ENCODE data around the gene CFAP99.

CFAP99 gene

DNA sequence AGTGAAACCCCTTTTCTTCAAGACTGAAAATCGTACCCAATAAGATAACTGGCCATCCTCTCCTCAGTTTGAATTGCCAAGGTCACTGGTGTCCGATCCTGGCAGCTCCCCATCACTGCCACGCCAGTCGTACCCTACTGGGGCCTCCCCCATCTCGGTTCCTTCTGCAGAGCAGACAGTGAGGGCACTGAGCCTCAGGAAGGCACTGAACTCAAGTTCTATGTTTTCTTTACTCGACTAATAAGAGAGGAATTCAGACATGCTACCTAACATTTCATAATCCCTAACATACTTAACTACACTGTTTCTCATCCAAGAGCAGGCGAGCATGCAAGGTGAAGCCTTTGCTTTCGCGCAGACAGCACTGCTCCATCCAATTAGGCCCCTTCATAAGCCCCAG is 23.7 kb upstream of the CFAP99 start:
- no peak for TF ChIP-seq POLR2AphosphoS5 (IDR thresholded peaks at IDR 0.05; ENCODE audit: low read depth, low read length)
- TF ChIP-seq TAF1 (IDR thresholded peaks at IDR 0.05; ENCODE audit: borderline replicate concordance, low read depth, low read length): no peak
- no peak for TF ChIP-seq POLR2A (IDR thresholded peaks at IDR 0.05; ENCODE audit: low read depth, low read length)
- no peak for DNase-seq (ENCODE audit: insufficient read length)
- no peak for FAIRE-seq

- DNase-seq (ENCODE audit: insufficient read length): no peak
- no peak for FAIRE-seq
- no peak for TF ChIP-seq POLR2AphosphoS5 (IDR thresholded peaks at IDR 0.05; ENCODE audit: low read depth, low read length)
- no peak for TF ChIP-seq TAF1 (IDR thresholded peaks at IDR 0.05; ENCODE audit: borderline replicate concordance, low read depth, low read length)
- TF ChIP-seq POLR2A (IDR thresholded peaks at IDR 0.05; ENCODE audit: low read depth, low read length): no peak
Measured at GRCh38 chr4:2395584-2395983, 23.2 kb upstream of the CFAP99 start.

DNA sequence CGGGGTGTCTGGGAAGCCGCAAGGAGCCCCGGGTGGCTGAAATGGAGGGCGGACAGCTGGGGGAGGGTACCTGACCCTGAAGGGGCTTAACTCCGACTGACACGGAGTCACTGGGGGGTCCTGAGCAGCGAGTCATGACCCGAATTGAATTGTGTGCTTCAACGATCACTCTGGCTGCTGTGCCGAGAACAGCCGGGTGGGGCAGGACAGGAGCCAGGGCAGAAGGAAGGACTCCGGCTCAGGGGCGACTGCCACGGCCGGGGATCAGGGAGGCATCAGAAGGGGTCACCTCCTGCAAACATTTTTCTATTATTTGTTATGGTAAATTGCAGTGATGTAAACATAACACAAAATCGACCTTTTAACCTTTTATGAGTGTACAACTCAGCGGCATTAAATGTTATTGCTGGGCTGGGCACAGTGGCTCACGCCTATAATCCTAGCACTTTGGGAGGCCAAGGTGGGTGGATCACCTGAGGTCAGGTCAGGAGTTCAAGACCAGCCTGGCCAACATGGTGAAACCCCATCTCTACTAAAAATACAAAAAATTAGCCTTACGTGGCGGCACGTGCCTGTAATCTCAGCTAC is 21.9 kb upstream of the CFAP99 start:
- FAIRE-seq: no peak
- DNase-seq (ENCODE audit: insufficient read length): no peak
- TF ChIP-seq POLR2A (IDR thresholded peaks at IDR 0.05; ENCODE audit: low read depth, low read length): no peak
- no peak for TF ChIP-seq POLR2AphosphoS5 (IDR thresholded peaks at IDR 0.05; ENCODE audit: low read depth, low read length)
- TF ChIP-seq TAF1 (IDR thresholded peaks at IDR 0.05; ENCODE audit: borderline replicate concordance, low read depth, low read length): no peak

- FAIRE-seq: no peak
- DNase-seq (ENCODE audit: insufficient read length): no peak
Measured at GRCh38 chr4:2397596-2398379, 21.0 kb upstream of the CFAP99 start.

DNA sequence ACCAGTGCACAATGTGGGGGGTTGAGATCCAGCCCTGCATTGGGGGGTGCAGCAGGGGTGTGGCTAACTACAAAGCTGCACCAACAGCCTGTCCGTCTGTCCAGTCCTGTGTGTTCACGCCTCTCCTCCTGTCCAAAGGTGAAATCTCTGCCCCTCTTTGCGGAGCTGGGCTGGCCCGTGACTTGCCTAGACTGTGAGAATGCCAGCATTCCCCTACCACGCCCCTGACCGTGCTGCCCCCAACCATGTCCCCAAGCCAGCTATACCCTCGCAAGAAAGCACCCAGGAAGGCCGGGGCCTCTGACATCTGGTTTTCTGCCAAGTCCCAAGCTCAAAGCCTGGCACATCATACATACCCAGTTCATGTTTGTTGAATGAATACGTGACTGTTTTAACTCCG is 19.5 kb upstream of the CFAP99 start:
- DNase-seq (ENCODE audit: insufficient read length): no peak
- no peak for FAIRE-seq
- TF ChIP-seq TAF1 (IDR thresholded peaks at IDR 0.05; ENCODE audit: borderline replicate concordance, low read depth, low read length): no peak
- no peak for TF ChIP-seq POLR2AphosphoS5 (IDR thresholded peaks at IDR 0.05; ENCODE audit: low read depth, low read length)

More at GRCh38 chr4:2397596-2398379, 21.0 kb upstream of the CFAP99 start:
- TF ChIP-seq TAF1 (IDR thresholded peaks at IDR 0.05; ENCODE audit: borderline replicate concordance, low read depth, low read length) (no peak), POLR2A (IDR thresholded peaks at IDR 0.05; ENCODE audit: low read depth, low read length) (no peak), POLR2AphosphoS5 (IDR thresholded peaks at IDR 0.05; ENCODE audit: low read depth, low read length) (no peak)

DNA sequence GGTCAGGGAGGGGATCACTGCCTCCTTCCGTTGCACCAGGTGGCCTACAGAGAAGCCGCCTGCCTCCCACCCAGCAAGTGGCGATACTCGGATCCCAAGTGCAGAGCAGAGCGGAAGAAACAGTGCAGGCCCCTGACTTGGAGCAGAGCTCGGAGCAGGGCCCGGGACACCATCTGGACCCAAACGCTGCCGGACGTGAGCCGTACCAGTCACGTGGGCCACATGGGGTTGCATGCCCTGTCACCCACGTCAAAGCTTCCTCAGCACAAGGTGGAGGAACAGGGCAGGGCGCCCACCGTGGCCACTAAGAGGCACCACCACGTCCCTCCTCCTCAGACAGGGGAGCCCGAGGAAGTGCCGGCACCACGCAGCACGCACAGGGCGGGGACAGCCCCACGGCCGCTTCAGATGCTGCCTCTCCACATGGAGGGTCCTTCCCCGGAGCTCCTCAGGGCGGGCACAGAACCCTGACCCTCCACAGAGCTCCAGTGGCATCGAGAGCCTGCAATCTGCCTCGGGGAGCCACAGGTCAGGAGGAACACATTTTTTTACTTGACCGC is 19.0 kb upstream of the CFAP99 start:
- FAIRE-seq: no peak
- TF ChIP-seq POLR2AphosphoS5 (IDR thresholded peaks at IDR 0.05; ENCODE audit: low read depth, low read length): no peak
- TF ChIP-seq TAF1 (IDR thresholded peaks at IDR 0.05; ENCODE audit: borderline replicate concordance, low read depth, low read length): no peak
- TF ChIP-seq POLR2A (IDR thresholded peaks at IDR 0.05; ENCODE audit: low read depth, low read length): no peak

DNA sequence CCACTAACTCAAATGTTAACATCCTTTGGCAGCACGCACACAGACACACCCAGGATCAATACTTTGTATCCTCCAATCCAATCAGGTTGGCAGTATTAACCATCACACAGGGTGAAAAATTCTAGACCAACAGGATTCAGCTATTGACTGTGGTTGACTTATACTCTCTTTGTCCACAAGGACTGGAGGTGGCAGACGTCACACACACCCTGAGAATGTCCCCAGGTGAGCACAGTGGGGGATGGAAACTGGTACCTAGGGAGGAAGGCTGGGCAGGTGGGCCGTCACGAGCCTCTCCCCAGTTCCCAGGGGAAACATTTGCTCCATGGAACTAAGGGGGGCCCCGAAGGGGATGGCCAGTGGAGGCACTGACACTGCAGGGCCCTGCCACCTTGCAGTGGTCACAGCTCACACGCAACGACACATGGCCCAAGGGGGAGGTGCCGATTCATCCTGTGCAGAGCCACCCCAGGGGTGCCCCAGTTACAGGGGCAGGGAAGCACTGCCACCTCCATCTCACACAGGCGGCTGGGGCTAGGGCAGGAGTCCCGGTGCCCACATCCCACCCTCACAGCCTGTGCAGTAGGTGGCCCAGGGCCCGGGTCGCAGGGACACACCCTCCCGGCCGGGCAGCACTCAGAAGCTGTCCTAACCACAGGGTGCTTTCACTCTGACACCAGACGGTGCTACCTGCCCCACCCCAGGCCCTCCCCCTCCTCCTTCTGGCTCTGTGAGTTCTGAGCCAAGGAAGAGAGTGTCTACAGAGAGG is 17.7 kb upstream of the CFAP99 start:
- FAIRE-seq: no peak
- DNase-seq (ENCODE audit: insufficient read length): no peak
- no peak for TF ChIP-seq POLR2A (IDR thresholded peaks at IDR 0.05; ENCODE audit: low read depth, low read length)
- no peak for TF ChIP-seq TAF1 (IDR thresholded peaks at IDR 0.05; ENCODE audit: borderline replicate concordance, low read depth, low read length)
- TF ChIP-seq POLR2AphosphoS5 (IDR thresholded peaks at IDR 0.05; ENCODE audit: low read depth, low read length): no peak

More for the DNA sequence above, 19.0 kb upstream of the CFAP99 start:
- no peak for DNase-seq (ENCODE audit: insufficient read length)

- FAIRE-seq: no peak
- TF ChIP-seq TAF1 (IDR thresholded peaks at IDR 0.05; ENCODE audit: borderline replicate concordance, low read depth, low read length) (no peak), POLR2AphosphoS5 (IDR thresholded peaks at IDR 0.05; ENCODE audit: low read depth, low read length) (no peak), POLR2A (IDR thresholded peaks at IDR 0.05; ENCODE audit: low read depth, low read length) (no peak)
- no peak for DNase-seq (ENCODE audit: insufficient read length)
Measured at GRCh38 chr4:2401610-2401983, 17.2 kb upstream of the CFAP99 start.

GRCh38 chr4:2402048-2402842 is 16.5 kb upstream of the CFAP99 start:
- no peak for DNase-seq (ENCODE audit: insufficient read length)
- FAIRE-seq: no peak
- no peak for TF ChIP-seq POLR2AphosphoS5 (IDR thresholded peaks at IDR 0.05; ENCODE audit: low read depth, low read length)
- no peak for TF ChIP-seq POLR2A (IDR thresholded peaks at IDR 0.05; ENCODE audit: low read depth, low read length)
- TF ChIP-seq TAF1 (IDR thresholded peaks at IDR 0.05; ENCODE audit: borderline replicate concordance, low read depth, low read length): no peak

GRCh38 chr4:2402941-2403340 is 15.8 kb upstream of the CFAP99 start:
- TF ChIP-seq TAF1 (IDR thresholded peaks at IDR 0.05; ENCODE audit: borderline replicate concordance, low read depth, low read length): no peak
- no peak for TF ChIP-seq POLR2AphosphoS5 (IDR thresholded peaks at IDR 0.05; ENCODE audit: low read depth, low read length)
- TF ChIP-seq POLR2A (IDR thresholded peaks at IDR 0.05; ENCODE audit: low read depth, low read length): no peak
- FAIRE-seq (no peak), DNase-seq (ENCODE audit: insufficient read length) (no peak)

DNA sequence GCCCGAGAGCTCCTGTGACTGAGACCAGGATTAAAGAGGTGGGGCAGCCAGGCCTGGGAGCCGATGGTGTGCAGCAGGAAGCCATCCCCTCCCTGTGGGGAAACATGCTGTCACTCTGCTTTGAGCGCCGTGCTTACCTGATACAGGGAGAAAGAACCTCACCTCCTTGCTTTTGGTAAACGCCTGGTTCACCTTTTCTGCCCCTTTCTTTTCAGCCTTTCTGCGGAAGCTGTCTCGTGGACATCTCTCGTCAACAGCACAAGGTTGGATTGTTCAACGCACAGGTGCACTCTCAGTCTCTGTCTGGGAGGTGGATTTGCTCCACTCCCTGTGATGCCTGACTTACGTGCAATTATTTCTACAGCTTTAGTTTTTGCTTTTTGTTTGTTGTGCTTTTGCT is 12.3 kb upstream of the CFAP99 start:
- TF ChIP-seq POLR2AphosphoS5 (IDR thresholded peaks at IDR 0.05; ENCODE audit: low read depth, low read length): no peak
- TF ChIP-seq TAF1 (IDR thresholded peaks at IDR 0.05; ENCODE audit: borderline replicate concordance, low read depth, low read length): no peak
- TF ChIP-seq POLR2A (IDR thresholded peaks at IDR 0.05; ENCODE audit: low read depth, low read length): no peak
- FAIRE-seq: no peak
- DNase-seq (ENCODE audit: insufficient read length): no peak
